Superior temporal gyrus (tissue), 1 donor: Measurements from ENCODE around the gene FREM1.

Source experiments
- DNase-seq: peaks from one replicate; pipeline ENCODE4 v3.0.0-alpha.2; 2016; ENCODE audit errors: extremely low spot score

The FREM1 gene

DNA sequence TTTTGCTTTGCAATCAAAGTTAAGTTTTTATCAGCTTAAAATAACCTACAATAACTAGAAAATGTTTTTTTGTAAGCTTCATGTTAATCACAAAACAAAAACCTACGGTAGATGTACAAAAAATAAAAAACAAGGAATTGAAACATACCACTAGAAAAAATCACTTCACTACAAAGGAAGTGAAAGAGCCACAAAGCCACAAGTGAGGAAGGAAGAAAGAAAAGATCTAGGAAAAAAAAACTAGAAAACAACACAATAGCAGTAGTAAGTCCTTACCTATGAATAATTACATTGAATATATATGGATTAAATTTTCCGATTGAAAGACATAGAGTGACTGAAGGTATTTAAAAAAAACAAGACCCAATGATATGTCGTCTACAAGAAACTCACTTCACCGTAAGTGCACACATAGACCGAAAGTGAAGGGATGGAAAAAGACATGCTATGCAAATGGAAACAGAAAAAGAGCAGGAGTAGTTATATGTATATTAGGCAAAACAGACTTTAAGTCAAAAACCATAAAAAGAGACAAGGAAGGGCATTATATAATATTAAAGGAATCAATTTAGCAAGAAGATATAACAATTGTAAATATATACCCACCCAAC, 203.6 kb downstream of the FREM1 start:
- no peak for DNase-seq

DNA sequence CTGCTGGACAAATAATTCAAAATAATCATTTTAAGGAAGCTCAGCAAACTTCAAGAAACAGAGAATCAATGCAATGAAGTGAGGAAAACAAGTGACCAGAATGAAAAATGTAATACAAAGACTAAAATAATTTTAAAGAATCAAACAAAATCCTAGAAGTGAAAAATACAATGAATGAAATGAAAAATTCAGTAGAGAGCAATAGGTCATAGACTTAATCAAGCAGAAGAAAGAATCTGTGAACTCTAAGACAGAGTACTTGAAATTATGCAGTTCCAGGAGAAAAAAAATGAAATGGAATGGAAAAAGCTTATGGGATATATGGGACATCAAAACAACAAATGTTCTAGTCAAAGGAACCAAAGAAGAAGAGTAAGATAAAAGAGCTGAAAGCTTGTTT, 205.1 kb downstream of the FREM1 start:
- no peak for DNase-seq

DNA sequence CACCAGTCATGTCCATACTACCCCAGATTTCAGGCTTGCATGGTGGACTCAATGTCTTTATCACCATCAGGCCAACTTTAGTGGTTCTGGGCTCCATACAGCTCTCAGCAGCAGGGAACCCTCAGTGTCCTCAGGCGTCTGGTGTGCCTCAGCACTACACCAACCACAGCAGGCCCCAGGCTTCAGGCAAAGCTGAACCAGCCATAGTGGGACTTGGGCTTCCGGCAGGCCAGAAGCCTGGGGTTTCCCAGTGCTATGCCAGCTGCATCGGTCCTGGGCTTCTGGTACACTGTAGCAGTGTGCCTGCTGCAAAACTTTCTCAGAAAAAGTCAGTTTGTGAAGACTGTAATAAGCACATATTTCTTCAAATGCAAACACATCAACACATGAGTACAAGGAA, 205.9 kb downstream of the FREM1 start:
- no peak for DNase-seq

DNA sequence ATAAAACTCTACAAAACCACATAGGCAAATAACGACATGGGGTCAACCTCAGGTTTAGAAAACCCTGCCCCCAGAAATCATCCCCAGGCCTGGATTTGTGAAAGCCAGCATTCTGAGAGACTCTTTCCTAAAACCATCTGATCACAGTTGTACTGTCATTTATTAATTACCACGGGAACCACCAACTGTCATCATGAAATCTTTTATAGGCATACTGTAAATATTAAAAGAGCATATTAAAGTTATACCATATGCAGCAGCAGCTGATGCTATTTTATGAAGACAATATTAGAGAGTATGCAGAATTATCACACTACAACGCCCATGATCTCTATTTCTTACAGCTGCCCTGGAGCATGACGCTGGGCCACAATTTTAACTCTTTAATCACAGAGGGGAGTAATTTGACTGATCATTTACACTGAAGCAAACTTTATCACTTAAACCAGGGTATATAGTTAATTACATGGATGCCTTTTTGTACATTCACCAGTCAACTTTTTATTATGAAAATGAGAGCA, 208.0 kb downstream of the FREM1 start:
- DNase-seq, result no peak

DNA sequence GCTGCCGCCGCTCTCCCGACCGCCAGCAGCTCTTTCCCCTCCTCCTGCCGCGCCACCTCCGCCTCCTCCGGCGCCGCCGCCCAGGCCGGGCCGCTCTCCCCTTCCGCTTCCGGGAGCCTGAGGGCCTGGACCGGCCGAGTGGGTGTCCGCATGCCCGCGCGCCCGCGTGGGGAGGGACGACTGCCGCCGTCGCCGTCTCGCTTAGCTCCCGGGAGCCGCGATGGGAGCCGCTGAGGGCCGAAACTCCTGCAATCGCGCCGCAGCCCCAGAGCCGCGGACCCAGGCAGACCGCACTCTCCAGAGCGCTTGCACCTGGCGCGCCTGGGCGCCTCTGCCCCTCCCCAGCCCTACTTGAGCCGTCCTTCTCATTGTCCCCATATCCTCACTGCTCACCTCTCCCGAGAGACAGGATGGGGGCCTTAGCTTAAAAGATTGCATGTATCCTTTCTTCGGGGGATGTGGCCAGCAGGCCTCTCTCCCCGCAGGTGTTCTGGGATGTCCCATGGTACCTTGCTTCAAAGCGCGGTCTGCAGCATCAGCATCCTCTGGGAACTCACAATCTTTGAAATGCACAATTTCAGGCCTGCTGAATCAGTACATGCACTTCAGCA, 216.9 kb downstream of the FREM1 start, which contains the start of gene ZDHHC21:
TSS of gene ZDHHC21 (minus strand) at position 182 of the 611 bp plus-strand sequence. CDS start 19,092 bp downstream, outside the sequence.
- peak; percentile 75 for DNase-seq

DNA sequence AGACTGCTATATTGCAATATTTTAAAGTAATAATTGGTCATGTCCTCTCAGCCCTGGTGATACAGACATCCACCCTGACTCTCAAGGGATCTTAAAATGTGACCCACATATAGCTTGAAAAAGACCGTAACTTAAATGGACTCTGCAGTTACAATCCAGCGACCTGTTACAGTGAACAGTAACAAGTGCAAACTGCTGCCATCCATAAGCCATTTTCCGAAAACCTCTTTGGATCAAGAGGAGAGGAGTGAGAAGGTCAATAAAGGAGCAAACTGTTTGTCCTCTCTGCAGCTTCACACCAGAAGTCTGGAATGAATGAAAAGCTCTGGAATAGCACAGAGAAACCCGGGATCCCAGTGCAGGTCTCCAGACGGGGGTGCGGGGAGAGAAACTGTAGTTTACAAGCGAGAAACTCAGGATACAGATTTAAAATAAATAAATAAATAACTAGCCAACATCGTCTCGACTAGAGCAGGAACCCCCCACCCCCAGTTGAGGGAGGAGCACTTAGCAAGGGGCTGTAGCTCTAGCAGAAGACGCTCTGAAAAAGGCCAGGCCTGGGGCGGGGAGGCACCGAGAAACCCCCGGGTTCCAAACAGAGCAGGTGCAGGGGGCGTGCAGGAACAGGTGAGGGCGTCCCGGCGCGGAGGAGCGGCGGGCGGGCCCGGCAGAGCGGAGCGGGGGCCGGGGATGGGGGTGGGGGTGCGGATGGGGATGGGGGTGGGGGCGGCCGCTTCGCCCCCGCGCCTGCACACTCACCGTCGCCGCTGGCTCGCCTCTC, 217.6 kb downstream of the FREM1 start:
- peak; percentile 57 for DNase-seq

DNA sequence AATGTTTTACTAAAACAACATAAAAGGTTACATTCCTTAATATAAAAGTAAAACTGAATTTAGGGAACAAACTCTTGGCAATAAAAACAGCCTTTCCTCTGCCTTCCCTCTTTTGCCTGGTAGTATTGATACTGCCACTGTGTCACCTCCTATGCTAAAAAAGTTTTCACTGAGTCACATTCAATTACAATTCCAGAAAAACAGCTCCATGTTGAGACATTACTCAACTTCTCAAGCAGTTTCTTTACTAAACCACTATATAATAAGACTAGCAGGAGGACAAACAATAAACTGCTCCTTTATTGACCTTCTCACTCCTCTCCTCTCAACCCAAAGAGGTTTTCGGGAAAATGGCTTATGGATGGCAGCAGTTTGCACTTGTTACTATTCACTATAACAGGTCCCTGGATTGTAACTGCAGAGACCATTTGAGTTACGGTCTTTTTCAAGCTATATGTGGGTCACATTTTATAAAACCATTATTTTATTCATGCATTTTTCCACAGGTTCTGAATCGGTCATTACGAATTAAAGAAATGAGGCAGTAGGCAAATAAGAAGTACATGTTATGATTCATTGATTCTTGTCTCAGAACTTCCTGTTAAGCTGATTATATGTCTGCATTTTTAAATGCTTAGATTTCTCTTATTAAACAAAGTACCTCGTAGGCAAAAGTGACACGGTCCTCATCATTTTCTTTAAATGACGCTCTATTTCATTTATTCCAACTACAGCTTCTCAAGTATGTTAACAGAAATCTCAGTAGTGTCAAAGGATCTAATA, 219.1 kb downstream of the FREM1 start:
- peak; percentile 22 for DNase-seq

DNA sequence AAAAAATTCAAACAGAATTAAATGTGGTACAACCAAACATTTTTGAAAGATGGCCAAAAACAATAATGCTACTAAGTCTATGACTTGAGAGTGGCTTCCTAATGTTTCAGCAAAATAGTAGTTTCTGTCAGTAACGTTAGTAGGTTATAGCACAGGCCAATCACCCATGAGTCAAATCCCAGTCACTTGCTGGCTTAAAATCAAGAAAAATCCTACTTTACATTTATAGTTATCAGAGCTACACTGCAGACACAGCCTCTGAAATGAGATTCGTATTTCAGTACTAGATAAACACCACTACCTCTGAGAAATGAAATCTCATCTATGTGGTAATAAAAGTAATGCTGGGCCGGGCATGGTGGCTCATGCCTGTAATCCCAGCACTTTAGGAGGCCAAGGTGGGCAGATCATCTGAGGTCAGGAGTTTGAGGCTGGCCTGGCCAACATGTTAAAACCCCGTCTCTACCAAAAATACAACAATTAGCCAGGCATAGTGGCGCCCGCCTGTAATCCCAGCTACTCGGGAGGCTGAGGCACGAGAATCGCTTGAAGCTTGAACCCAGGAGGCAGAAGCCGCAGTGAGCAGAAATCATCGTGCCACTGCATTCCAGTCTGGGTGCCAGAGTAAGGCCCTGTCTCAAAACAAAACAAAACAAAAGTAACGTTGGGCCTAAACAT, 223.0 kb downstream of the FREM1 start:
- DNase-seq, result no peak

DNA sequence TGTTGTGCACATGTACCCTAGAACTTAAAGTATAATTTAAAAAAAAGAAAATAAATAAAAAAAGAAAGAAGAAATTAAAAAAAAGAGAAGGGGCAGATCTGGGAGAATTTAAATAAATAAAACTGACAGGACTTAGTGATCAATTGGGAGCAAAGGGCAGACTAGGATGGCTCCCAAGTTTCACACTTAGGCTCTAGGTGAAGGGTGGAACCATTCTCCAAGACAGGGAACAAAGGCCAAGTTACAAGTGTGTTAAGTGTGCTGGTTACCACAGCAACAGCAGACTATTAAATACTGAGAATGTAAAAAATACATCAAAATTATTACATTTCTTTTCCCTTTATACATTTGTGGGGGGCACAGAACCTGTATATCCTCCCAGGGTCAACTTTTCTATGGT, 224.1 kb downstream of the FREM1 start:
- DNase-seq, result no peak
